ENCODE data around the gene CCHCR1.

DNA sequence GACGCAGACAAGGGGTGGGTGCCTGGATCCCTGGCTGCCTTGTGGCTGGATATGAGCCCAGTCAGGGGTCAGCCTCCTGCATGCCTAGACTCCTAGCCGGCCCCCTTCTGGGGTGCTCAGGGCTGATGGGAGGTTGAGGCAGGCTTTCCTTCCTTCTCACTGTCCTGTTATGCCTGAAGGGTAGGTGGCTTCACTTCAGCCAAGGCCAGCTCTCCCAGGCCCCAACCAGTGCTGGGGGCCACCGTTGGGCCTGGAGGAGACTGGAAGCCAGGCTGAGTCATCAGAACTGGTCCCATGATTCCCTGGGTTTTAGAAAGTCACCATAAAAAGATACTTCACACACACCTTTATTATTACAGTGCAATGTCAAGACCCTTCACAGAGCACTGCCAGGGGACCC is 15.8 kb upstream of the CCHCR1 start:
- TF ChIP-seq, protein P1, sequence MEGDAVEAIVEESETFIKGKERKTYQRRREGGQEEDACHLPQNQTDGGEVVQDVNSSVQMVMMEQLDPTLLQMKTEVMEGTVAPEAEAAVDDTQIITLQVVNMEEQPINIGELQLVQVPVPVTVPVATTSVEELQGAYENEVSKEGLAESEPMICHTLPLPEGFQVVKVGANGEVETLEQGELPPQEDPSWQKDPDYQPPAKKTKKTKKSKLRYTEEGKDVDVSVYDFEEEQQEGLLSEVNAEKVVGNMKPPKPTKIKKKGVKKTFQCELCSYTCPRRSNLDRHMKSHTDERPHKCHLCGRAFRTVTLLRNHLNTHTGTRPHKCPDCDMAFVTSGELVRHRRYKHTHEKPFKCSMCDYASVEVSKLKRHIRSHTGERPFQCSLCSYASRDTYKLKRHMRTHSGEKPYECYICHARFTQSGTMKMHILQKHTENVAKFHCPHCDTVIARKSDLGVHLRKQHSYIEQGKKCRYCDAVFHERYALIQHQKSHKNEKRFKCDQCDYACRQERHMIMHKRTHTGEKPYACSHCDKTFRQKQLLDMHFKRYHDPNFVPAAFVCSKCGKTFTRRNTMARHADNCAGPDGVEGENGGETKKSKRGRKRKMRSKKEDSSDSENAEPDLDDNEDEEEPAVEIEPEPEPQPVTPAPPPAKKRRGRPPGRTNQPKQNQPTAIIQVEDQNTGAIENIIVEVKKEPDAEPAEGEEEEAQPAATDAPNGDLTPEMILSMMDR (conservative IDR thresholded peaks at IDR 0.05) = no peak
- TF ChIP-seq EZH2 (IDR thresholded peaks at IDR 0.05; ENCODE audit: low read depth) = no peak

All from PC-9 (cell line).